Hepatocyte (in vitro differentiated cells): ENCODE results near the gene PLSCR1. TPM values are rescaled to one million over a fixed set of nuclear protein-coding genes. Genes with fewer than 3 reads are reported as not detected.

Source experiments
- DNase-seq: peaks from one replicate; pipeline ENCODE4 v3.0.0-alpha.2; 2016; ENCODE audit warnings: low spot score
- H2AFZ ChIP-seq: fragments of 200-600 bp; sonication (generic); 2 replicates; pipeline ENCODE4 v1.6.0; 2016; ENCODE audit warnings: antibody characterized with exemption, mild to moderate bottlenecking
- H3K27ac ChIP-seq: fragments of 200-600 bp; sonication (generic); 2 replicates; pipeline ENCODE4 v1.5.1; 2016; ENCODE audit warnings: mild to moderate bottlenecking
- H3K27me3 ChIP-seq: fragments of 200-600 bp; sonication (generic); 2 replicates; pipeline ENCODE4 v1.6.1; 2016
- H3K36me3 ChIP-seq: fragments of 200-600 bp; sonication (generic); replicated peaks from 2 replicates; pipeline ENCODE4 v1.5.1; 2016; ENCODE audit warnings: low read depth; ENCODE audit not compliant: insufficient read depth
- H3K4me1 ChIP-seq: fragments of 200-600 bp; sonication (generic); 2 replicates; pipeline ENCODE4 v1.5.1; 2016; ENCODE audit warnings: mild to moderate bottlenecking, moderate library complexity; ENCODE audit not compliant: insufficient read depth
- H3K4me2 ChIP-seq: fragments of 200-600 bp; sonication (generic); 2 replicates; pipeline ENCODE4 v1.6.0; 2016
- H3K4me3 ChIP-seq: fragments of 200-600 bp; sonication (generic); 2 replicates; pipeline ENCODE4 v1.5.1; 2016; ENCODE audit warnings: mild to moderate bottlenecking
- H3K79me2 ChIP-seq: fragments of 200-600 bp; sonication (generic); 2 replicates; pipeline ENCODE4 v1.6.0; 2017; ENCODE audit warnings: mild to moderate bottlenecking
- H3K9me2 ChIP-seq: fragments of 200-600 bp; sonication (generic); replicated peaks from 2 replicates; pipeline ENCODE4 v1.6.0; 2017; ENCODE audit warnings: mild to moderate bottlenecking; ENCODE audit not compliant: insufficient read depth
- H3K9me3 ChIP-seq: fragments of 200-600 bp; sonication (generic); 2 replicates; pipeline ENCODE4 v1.5.1; 2016; ENCODE audit warnings: low read depth, mild to moderate bottlenecking
- H4K20me1 ChIP-seq: fragments of 200-600 bp; sonication (generic); 2 replicates; pipeline ENCODE4 v1.6.0; 2016; ENCODE audit warnings: mild to moderate bottlenecking; ENCODE audit not compliant: insufficient read depth, poor library complexity, severe bottlenecking
- CTCF ChIP-seq: fragments of 200-600 bp; sonication (generic); IDR thresholded peaks from 2 replicates; pipeline ENCODE4 v1.5.1; 2016; ENCODE audit warnings: antibody characterized with exemption, mild to moderate bottlenecking; ENCODE audit not compliant: poor library complexity
- EZH2 ChIP-seq: fragments of 200-600 bp; sonication (generic); IDR thresholded peaks from 2 replicates; pipeline ENCODE4 v1.6.1; 2016; ENCODE audit warnings: antibody characterized with exemption, mild to moderate bottlenecking, borderline replicate concordance
- EZH2phosphoT487 ChIP-seq: fragments of 200-600 bp; sonication (generic); IDR thresholded peaks from one replicate; pipeline ENCODE4 v1.6.1; 2018; ENCODE audit warnings: antibody characterized with exemption, mild to moderate bottlenecking, low read depth, moderate library complexity; ENCODE audit not compliant: unreplicated experiment, severe bottlenecking
- WGBS: methylation state at CpG from one replicate; pipeline ENCODE4 v1.1.6; 2016; ENCODE audit warnings: low lambda C conversion rate; ENCODE audit errors: missing lambda C conversion rate; 5-methylcytosine and 5-hydroxymethylcytosine counted together
- polyA plus RNA-seq: library from polyadenylated mRNA; unstranded; fragments of >200 nt; fragmentation: Nextera tagmentation; extraction: Ambion mirVana; gene quantifications from 2 replicates; pipeline ENCODE4 v1.2.1, GENCODE V29; 2016
- total RNA-seq: library from RNA; depleted of rRNA; stranded (reverse); fragments of >200 nt; gene quantifications from 2 replicates; pipeline ENCODE4 v1.2.3, GENCODE V29; 2014

The PLSCR1 gene
- total and polyA plus RNA-seq, 2 experiments from 2014 or later: 44.9 to 72.6 TPM

DNA sequence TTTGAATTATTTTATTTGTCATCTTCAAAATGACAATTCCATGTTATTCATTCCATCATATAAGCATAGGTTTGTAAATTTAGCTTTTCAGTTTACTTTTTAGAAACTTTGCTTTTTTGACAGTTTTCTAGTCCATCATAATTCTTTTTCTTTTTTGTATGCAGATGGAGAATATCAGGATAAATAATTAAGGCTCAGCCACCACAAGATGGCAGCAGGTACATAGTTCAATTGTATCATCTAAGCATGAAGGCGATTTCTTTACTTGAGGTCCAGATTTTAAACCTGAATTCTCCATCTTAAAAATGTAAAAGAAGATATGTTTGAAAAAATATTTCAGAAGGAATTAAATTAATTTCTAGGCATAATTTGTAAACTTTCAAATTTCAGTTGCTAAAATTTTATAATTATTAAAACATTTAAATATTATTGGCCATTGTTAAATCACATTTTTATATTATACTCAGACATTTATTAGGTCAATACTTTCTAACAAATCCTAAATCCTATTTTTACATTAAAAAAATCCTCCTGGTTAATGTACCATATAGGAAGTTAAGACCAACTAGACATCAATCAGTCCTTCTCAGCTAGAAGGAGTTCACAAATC is 45.6 kb upstream of the PLSCR1 start:
- no peaks in the 10 kb centered on the region for H3K9me2 ChIP-seq
- H2AFZ ChIP-seq: no peak overlapping the region
- TF ChIP-seq CTCF: peak; percentile 81
- TF ChIP-seq EZH2: no peak
- H4K20me1 ChIP-seq: no peaks in the 10 kb centered on the region
- no peaks in the 10 kb centered on the region for H3K4me1 ChIP-seq
- no peaks in the 10 kb centered on the region for H3K9me3 ChIP-seq
- H3K27me3 ChIP-seq: no peaks in the 10 kb centered on the region
- 19% methylated on average over 1 of the region's 1 CpG for WGBS
- no peak overlapping the region for H3K4me3 ChIP-seq
- no peak overlapping the region for H3K27ac ChIP-seq
- DNase-seq: peak; percentile 63
- no peaks in the 10 kb centered on the region for H3K36me3 ChIP-seq
- H3K4me2 ChIP-seq: no peak overlapping the region
- no peaks in the 10 kb centered on the region for H3K79me2 ChIP-seq

- no peaks in the 10 kb centered on the region for H4K20me1 ChIP-seq
- H3K4me1 ChIP-seq: peaks cover 15% of the 10 kb centered on the region
- no peaks in the 10 kb centered on the region for H3K79me2 ChIP-seq
- no peak overlapping the region for H3K27ac ChIP-seq
- TF ChIP-seq CTCF (no peak), EZH2phosphoT487 (no peak), EZH2 (no peak)
- H3K9me3 ChIP-seq: no peaks in the 10 kb centered on the region
- no peaks in the 10 kb centered on the region for H3K27me3 ChIP-seq
- DNase-seq: no peak
- H3K9me2 ChIP-seq: no peaks in the 10 kb centered on the region
- no peaks in the 10 kb centered on the region for H3K36me3 ChIP-seq
- H2AFZ ChIP-seq: no peak overlapping the region
- no peak overlapping the region for H3K4me3 ChIP-seq
- no peak overlapping the region for H3K4me2 ChIP-seq
Observed at GRCh38 chr3:146585156-146585555, 40.7 kb upstream of the PLSCR1 start.

- H3K27ac ChIP-seq: peak overlapping the region; percentile 77
- no peak overlapping the region for H3K4me3 ChIP-seq
- no peaks in the 10 kb centered on the region for H3K27me3 ChIP-seq
- no peaks in the 10 kb centered on the region for H3K9me3 ChIP-seq
- H3K9me2 ChIP-seq: no peaks in the 10 kb centered on the region
- no peaks in the 10 kb centered on the region for H3K79me2 ChIP-seq
- TF ChIP-seq EZH2 (no peak), CTCF (no peak), EZH2phosphoT487 (no peak)
- DNase-seq: peak; percentile 50
- H4K20me1 ChIP-seq: no peaks in the 10 kb centered on the region
- H3K36me3 ChIP-seq: no peaks in the 10 kb centered on the region
- H3K4me2 ChIP-seq: no peak overlapping the region
- H2AFZ ChIP-seq: no peak overlapping the region
- peaks cover 15% of the 10 kb centered on the region for H3K4me1 ChIP-seq
Observed at GRCh38 chr3:146581951-146582467, 37.6 kb upstream of the PLSCR1 start.
